Measurements from ENCODE around the gene CCNB3. TPM values are rescaled to one million over a fixed set of nuclear protein-coding genes. Genes with fewer than 3 reads are reported as not detected.
"Not testable (repeated sequence)": the region's sequence is repeated elsewhere in the genome, so short reads cannot be mapped to it uniquely, and the experiment has no call there.

CCNB3 gene
- total and polyA plus RNA-seq, 2 of the 4 experiments (the other 2 are of a cell fraction) = 0.09 to 0.18 TPM

DNA sequence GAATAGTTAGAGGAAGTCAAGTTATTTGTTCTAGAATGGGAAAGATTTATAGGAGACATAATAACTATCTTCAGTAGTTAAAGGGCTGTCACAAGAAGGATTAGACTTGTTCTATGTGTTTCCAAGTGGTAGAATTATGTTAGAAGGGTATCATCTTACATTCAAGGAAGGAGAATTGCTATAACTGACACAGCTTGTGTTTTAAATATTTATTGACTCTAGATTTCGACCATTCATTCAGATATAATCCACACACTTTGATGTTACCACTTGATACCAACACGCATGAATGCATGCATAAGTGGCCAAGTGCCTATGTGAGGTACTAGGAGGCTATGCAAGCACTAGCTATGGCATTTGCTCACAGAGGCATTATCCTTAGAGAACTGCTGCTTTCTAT, 122.7 kb downstream of the CCNB3 start:
- no peak overlapping the region for H4K8ac ChIP-seq (ENCODE audit: low read depth in 2 of 2, low read length in 2 of 2)
- no peak overlapping the region for H2AK5ac ChIP-seq (ENCODE audit: low read depth, low read length)
- ChIA-PET CTCF (no interaction called here), POLR2A (ENCODE audit: unreplicated experiment) (no interaction called here)
- H3K4me2 ChIP-seq (ENCODE audit: low read depth, low read length) = no peak overlapping the region
- no peak overlapping the region for H3K9ac ChIP-seq (ENCODE audit: low read depth, low read length)
- no CpG with 5 or more reads among the region's 2 CpGs for WGBS, 2 experiments (ENCODE audit: extremely low coverage in 2 of 2, insufficient read length in 1 of 2)
- H3K18ac ChIP-seq (ENCODE audit: low read depth, low read length) = no peak overlapping the region
- H3K23ac ChIP-seq (ENCODE audit: low read depth, low read length) = no peak overlapping the region
- dilution Hi-C loops (cut with HindIII; ENCODE audit: low sequenced_read_pairs, unreplicated experiment) (no loop called here), in situ Hi-C loops (cut with MboI; ENCODE audit: low sequenced_read_pairs) (no loop called here), intact Hi-C loops (cut with micrococcal nuclease) (no loop called here)
- no peaks in the 10 kb centered on the region for H3K79me1 ChIP-seq (ENCODE audit: low read depth in 1 of 2, low read length in 2 of 2)
- no peak overlapping the region for H4K5ac ChIP-seq (ENCODE audit: low read depth, low read length)
- no peak overlapping the region for H3K56ac ChIP-seq (ENCODE audit: extremely low read depth, insufficient read depth, low read length)
- H3K27me3 ChIP-seq (ENCODE audit: control insufficient read depth, insufficient read depth, low read length) = no peaks in the 10 kb centered on the region
- no peak overlapping the region for H3K14ac ChIP-seq (replicated peaks; ENCODE audit: low read depth, low read length)
- no peak overlapping the region for H4K91ac ChIP-seq (ENCODE audit: insufficient read depth, low read depth, low read length)
- BruUV-seq (replicated peaks) = no TSS peak
- H2BK20ac ChIP-seq (ENCODE audit: low read depth, low read length) = no peak overlapping the region
- no peak overlapping the region for H3K4me3 ChIP-seq (ENCODE audit: insufficient read depth, low read depth, low read length)
- TF ChIP-seq, protein P1, sequence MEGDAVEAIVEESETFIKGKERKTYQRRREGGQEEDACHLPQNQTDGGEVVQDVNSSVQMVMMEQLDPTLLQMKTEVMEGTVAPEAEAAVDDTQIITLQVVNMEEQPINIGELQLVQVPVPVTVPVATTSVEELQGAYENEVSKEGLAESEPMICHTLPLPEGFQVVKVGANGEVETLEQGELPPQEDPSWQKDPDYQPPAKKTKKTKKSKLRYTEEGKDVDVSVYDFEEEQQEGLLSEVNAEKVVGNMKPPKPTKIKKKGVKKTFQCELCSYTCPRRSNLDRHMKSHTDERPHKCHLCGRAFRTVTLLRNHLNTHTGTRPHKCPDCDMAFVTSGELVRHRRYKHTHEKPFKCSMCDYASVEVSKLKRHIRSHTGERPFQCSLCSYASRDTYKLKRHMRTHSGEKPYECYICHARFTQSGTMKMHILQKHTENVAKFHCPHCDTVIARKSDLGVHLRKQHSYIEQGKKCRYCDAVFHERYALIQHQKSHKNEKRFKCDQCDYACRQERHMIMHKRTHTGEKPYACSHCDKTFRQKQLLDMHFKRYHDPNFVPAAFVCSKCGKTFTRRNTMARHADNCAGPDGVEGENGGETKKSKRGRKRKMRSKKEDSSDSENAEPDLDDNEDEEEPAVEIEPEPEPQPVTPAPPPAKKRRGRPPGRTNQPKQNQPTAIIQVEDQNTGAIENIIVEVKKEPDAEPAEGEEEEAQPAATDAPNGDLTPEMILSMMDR (conservative IDR thresholded peaks at IDR 0.05; ENCODE audit: low read depth, low read length) = no peak
- TF ChIP-seq RAD21 (IDR thresholded peaks at IDR 0.05; ENCODE audit: low read length) (no peak), CEBPB (IDR thresholded peaks at IDR 0.05; ENCODE audit: low read depth, low read length) (no peak), MXI1 (IDR thresholded peaks at IDR 0.05; ENCODE audit: borderline replicate concordance, low read depth, low read length) (no peak), RFX5 (IDR thresholded peaks at IDR 0.05; ENCODE audit: low read depth, low read length) (no peak)
- H2BK120ac ChIP-seq (ENCODE audit: low read depth, low read length) = no peak overlapping the region
- no peaks in the 10 kb centered on the region for H3K9me3 ChIP-seq (ENCODE audit: control insufficient read depth, insufficient read depth, low read length)
- no peak overlapping the region for H2BK15ac ChIP-seq (ENCODE audit: low read depth, low read length)
- no peak overlapping the region for H2AFZ ChIP-seq (replicated peaks; ENCODE audit: low read length, poor library complexity)
- no peak overlapping the region for H3K4ac ChIP-seq (ENCODE audit: low read depth, low read length)
- H3K4me1 ChIP-seq (ENCODE audit: control insufficient read depth, insufficient read depth, low read length) = no peaks in the 10 kb centered on the region
- H2BK5ac ChIP-seq (ENCODE audit: low read depth, low read length, poor library complexity, severe bottlenecking) = no peak overlapping the region
- no peaks in the 10 kb centered on the region for H4K20me1 ChIP-seq (ENCODE audit: insufficient read depth, low read length)
- ATAC-seq (ENCODE audit: low read depth) (no peak), DNase-seq (no peak)
- H3K9me1 ChIP-seq (ENCODE audit: insufficient read depth, low read length) = no peaks in the 10 kb centered on the region
- no peaks in the 10 kb centered on the region for H3K36me3 ChIP-seq (ENCODE audit: control insufficient read depth, insufficient read depth, low read length)
- no peak overlapping the region for H3K27ac ChIP-seq (ENCODE audit: insufficient read depth, low read length)
- no peak overlapping the region for H2AK9ac ChIP-seq (replicated peaks; ENCODE audit: low read depth, low read length, poor library complexity)

DNA sequence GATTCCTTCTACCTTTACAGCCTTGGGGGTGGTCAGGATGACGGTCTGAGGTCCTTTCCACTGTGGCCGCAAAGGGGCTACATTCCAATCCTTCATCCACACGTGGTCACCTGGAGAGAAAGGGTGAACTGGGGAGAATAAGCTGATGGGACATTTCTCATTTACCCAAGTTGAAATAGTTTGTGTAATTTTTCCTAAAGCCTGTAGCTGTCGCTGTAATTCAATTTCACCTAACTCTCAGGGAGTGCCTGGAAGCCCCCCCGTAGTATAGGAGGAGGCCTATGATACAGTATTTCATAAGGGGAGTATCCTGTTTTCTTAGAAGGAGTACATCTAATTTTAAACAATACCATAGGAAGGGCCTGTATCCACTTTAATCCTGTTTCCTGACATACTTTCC, 128.1 kb downstream of the CCNB3 start:
- H2BK20ac ChIP-seq (ENCODE audit: low read depth, low read length); H3K79me1 ChIP-seq (ENCODE audit: low read depth in 1 of 2, low read length in 2 of 2); H3K9ac ChIP-seq (ENCODE audit: low read depth, low read length); H2AFZ ChIP-seq (replicated peaks; ENCODE audit: low read length, poor library complexity); H4K8ac ChIP-seq (ENCODE audit: low read depth in 2 of 2, low read length in 2 of 2); H3K27ac ChIP-seq (ENCODE audit: insufficient read depth, low read length); H4K91ac ChIP-seq (ENCODE audit: insufficient read depth, low read depth, low read length); H2BK5ac ChIP-seq (ENCODE audit: low read depth, low read length, poor library complexity, severe bottlenecking); H2AK5ac ChIP-seq (ENCODE audit: low read depth, low read length); H3K9me1 ChIP-seq (ENCODE audit: insufficient read depth, low read length); H4K5ac ChIP-seq (ENCODE audit: low read depth, low read length); H3K56ac ChIP-seq (ENCODE audit: extremely low read depth, insufficient read depth, low read length); H3K4me2 ChIP-seq (ENCODE audit: low read depth, low read length); H3K14ac ChIP-seq (replicated peaks; ENCODE audit: low read depth, low read length); H3K23ac ChIP-seq (ENCODE audit: low read depth, low read length); dilution Hi-C loops (cut with HindIII; ENCODE audit: low sequenced_read_pairs, unreplicated experiment); DNase-seq; H3K4me1 ChIP-seq (ENCODE audit: control insufficient read depth, insufficient read depth, low read length); H3K9me3 ChIP-seq (ENCODE audit: control insufficient read depth, insufficient read depth, low read length); H2BK120ac ChIP-seq (ENCODE audit: low read depth, low read length); H2BK15ac ChIP-seq (ENCODE audit: low read depth, low read length); H3K18ac ChIP-seq (ENCODE audit: low read depth, low read length); H2AK9ac ChIP-seq (replicated peaks; ENCODE audit: low read depth, low read length, poor library complexity); POLR2A ChIA-PET (ENCODE audit: unreplicated experiment); H3K4ac ChIP-seq (ENCODE audit: low read depth, low read length); H4K20me1 ChIP-seq (ENCODE audit: insufficient read depth, low read length); intact Hi-C loops (cut with micrococcal nuclease); H3K27me3 ChIP-seq (ENCODE audit: control insufficient read depth, insufficient read depth, low read length); H3K4me3 ChIP-seq (ENCODE audit: insufficient read depth, low read depth, low read length); ATAC-seq (ENCODE audit: low read depth); BruUV-seq (replicated peaks); CTCF ChIA-PET; in situ Hi-C loops (cut with MboI; ENCODE audit: low sequenced_read_pairs); H3K36me3 ChIP-seq (ENCODE audit: control insufficient read depth, insufficient read depth, low read length): not testable (repeated sequence)
- WGBS, 2 experiments (ENCODE audit: extremely low coverage in 2 of 2, insufficient read length in 1 of 2) = no CpG with 5 or more reads among the region's 5 CpGs
